Large intestine (tissue), 1 donor: Measurements from ENCODE around the gene MYOT. TPM values are rescaled to one million over a fixed set of nuclear protein-coding genes. Genes with fewer than 3 reads are reported as not detected.

ENCODE experiments used
- polyA plus RNA-seq: library from polyadenylated mRNA; unstranded; fragments of 120-200 nt; gene quantifications from one replicate; pipeline ENCODE4 v1.2.1, GENCODE V29; 2013

Gene MYOT
- polyA plus RNA-seq, 1 donor, result 2.2 TPM

Other genes with a start within 250 kb of the MYOT start
- gene KLHL3, start 131.8 kb upstream of the MYOT start, polyA plus RNA-seq, result 7.2 TPM
- gene HNRNPA0, start 113.5 kb upstream of the MYOT start, polyA plus RNA-seq, result 42.6 TPM
- gene PKD2L2, start 21.6 kb downstream of the MYOT start, polyA plus RNA-seq, result 0.15 TPM
- 23.5 TPM for gene FAM13B, start 165.2 kb downstream of the MYOT start, polyA plus RNA-seq
- not detected for gene WNT8A, start 216.2 kb downstream of the MYOT start, polyA plus RNA-seq